PC-9 (cell line): ENCODE measurements around the gene STYXL2.

Experiments used
- CTCF ChIP-seq: fragments of 200-600 bp; sonication (generic); conservative IDR thresholded peaks from 2 replicates; pipeline ENCODE4 v1.6.1; 2017; ENCODE audit warnings: mixed run types, antibody characterized with exemption, mild to moderate bottlenecking, moderate library complexity
- EZH2 ChIP-seq: fragments of 200-600 bp; sonication (generic); IDR thresholded peaks from 2 replicates; pipeline ENCODE4 v1.8.0; 2017; ENCODE audit warnings: antibody characterized with exemption, low read depth

DNA sequence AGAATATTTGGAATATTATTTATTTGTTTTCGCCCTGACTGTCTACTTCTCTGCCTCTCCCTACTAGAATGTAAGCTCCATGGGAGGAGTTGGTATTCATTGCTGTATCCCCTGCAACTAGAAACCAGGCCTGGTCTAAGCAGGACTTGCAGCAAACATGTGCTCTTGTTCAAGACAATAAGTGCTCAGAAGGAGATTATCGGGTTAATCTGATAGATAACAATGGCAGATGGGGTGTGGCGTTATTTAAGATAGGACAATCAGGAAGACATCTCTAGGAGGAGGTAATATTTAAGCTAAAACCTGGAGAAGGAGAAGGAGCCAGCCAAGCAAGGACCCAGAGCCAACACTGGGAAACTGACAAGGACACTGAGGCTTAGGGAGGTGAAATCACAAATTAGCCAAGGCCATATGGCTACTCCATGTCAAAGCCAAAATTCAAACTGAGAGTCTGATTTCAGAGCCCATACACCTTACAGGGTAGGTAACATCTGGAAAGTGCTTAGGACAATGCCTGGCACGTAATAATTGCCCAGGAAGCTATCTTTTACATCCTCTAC is 41.5 kb downstream of the STYXL2 start:
- TF ChIP-seq CTCF (no peak), EZH2 (no peak)
